Epithelial cell of esophagus (primary cell): Measurements from ENCODE around the gene PEX16.

ENCODE experiments used
- DNase-seq: peaks from one replicate; pipeline ENCODE4 v3.0.0; 2010; ENCODE audit warnings: low read depth
- H3K4me3 ChIP-seq: 2 replicates; pipeline ENCODE4 v1.5.1; 2011; ENCODE audit warnings: mild to moderate bottlenecking, low read length, control low read depth
- TF ChIP-seq, protein P1 (sequence below): IDR thresholded peaks from 2 replicates; pipeline ENCODE4 v1.5.1; 2011; ENCODE audit warnings: low read depth, mild to moderate bottlenecking, low read length, control low read depth, inconsistent platforms; ENCODE audit not compliant: insufficient read depth; ENCODE audit errors: missing control alignments

PEX16 gene

DNA sequence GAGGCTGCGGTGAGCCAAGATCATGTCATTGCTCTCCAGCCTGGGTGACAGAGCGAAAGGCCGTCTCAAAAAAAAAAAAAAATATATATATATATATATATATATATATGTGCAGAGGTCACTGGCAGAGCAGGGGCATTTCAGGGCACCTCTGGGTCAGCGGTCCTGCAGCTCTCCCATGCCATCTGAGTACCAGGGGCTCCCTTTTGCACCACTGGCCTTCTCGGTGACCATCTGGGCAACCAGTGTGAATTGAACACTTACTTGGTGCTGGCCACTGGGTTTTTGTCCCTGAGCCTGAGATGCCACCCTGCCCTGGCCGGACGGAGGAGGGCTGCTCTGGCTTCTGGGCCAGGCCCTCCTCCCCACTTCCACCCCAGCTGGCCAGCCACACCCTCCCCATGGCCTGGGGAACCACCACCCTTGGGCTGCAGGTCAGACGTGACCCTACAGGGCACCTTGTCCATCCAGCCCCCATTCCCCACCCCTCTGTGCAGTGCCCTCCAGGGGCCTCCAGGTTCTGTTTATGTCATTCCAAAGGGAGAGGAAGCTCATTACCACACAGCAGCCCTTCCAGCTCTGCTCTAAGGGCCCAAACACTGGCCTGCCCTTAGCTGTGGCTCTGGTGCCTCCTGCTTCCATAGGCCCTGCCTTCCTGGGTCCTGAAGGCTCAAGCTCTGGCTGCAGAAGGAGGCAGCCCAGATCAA lies 22.0 kb downstream of the PEX16 start:
- no peak for DNase-seq
- TF ChIP-seq, protein P1, sequence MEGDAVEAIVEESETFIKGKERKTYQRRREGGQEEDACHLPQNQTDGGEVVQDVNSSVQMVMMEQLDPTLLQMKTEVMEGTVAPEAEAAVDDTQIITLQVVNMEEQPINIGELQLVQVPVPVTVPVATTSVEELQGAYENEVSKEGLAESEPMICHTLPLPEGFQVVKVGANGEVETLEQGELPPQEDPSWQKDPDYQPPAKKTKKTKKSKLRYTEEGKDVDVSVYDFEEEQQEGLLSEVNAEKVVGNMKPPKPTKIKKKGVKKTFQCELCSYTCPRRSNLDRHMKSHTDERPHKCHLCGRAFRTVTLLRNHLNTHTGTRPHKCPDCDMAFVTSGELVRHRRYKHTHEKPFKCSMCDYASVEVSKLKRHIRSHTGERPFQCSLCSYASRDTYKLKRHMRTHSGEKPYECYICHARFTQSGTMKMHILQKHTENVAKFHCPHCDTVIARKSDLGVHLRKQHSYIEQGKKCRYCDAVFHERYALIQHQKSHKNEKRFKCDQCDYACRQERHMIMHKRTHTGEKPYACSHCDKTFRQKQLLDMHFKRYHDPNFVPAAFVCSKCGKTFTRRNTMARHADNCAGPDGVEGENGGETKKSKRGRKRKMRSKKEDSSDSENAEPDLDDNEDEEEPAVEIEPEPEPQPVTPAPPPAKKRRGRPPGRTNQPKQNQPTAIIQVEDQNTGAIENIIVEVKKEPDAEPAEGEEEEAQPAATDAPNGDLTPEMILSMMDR: no peak
- H3K4me3 ChIP-seq: no peak overlapping the region

DNA sequence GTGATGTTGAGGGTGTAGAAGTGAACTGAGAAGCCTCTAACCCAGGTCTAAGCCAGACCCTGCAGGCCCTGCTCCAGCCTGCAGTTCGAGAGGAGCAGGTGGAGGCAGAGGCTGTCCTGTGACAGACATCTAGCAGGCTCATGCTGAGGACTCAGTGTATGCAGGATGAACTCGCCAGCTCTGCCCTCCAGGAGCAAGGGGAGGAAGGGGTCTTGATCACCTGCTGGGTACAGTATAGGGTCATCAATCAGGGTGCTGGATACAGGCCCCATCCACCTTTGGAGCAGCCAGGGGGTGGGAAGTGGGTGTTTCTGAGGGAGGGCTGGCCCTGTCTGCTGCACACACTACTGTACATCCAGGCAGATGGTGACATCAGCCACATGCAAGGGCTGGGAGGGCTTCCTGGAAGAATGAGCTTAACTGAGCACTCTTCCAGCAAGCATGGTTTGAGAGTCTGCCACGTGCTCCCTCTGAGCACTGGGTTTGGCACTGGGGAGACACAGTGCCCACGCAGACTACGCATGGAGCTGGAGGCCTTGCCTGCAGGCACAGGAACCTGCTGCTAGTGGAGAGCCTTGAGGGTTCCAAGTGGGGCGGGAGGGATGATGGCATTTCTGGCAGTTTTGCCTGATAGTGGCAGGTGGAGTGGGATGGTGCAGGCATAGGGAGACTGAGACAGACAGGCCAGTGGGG lies 23.0 kb downstream of the PEX16 start:
- TF ChIP-seq, protein P1: no peak
- no peak overlapping the region for H3K4me3 ChIP-seq
- no peak for DNase-seq

DNA sequence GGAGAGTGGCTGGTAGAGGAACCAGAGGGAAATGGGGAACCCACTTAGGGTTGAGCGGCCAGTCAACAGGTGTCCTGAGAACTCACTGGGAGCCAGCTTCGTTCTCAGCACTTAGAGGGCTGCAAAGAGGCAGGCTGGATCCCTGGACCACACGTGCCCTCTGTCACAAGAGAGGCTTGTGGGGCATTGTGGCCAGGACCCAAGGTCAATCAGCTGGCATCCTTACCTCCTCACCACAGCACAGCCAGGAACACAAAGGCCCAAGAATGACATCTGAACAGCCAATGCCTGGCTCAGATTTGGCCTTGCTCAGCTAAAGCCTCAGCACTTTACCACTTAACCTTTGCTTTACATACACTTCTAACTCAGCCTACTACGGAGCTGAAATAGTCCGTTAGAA lies 24.8 kb downstream of the PEX16 start:
- TF ChIP-seq, protein P1: no peak
- DNase-seq: no peak
- no peak overlapping the region for H3K4me3 ChIP-seq

DNA sequence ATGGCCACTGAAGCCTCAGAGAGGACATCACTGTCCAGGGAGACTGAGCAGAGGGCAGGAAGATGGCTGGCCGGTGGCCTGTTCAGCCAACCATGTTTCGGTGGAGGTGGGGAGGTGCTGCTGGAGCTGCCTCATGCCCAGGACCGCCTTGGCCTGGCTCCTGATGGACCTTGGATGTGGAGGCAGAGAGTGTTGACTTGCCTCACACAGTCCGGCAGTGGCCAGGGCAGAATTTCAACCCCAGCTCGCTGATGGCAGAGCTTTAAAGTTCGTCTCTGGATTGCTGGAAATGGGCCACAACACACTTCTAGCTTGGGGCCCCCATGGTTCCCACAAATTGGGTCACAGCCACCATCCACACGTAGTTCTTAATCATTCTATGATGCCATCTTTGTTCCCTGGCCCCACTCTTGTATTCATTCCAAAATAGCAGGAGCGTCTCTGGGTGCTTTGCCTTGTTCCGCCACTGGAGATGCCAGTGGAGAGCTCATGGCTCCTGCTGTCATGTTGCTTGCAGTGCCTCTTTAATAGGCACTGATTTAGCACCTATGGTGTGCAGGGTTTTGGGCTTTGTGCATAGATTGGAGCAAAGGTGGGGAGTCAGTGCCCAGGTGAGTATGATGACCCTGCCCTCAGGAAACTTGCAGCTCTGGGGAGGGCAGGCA lies 26.7 kb downstream of the PEX16 start:
- TF ChIP-seq, protein P1: no peak
- DNase-seq: no peak
- H3K4me3 ChIP-seq: no peak overlapping the region

DNA sequence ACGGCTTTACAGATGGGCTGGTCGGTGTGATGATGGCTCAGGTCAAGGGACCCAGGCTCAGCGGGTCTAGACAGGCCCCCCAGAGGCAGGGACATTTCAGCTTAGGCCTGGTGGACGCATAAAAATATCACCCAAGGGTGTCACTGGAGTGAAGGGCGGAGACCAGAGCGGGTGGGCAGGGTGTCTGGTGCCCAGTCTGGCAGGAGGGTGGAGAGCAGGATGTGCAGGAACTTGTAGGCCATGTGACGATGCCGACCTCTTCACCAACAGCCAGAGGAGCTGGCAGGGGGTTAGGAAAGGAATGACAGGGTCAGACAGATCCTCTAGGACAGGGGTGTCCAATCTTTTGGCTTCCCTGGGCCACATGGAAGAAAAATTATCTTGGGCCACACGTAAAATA lies 27.7 kb downstream of the PEX16 start:
- DNase-seq: no peak
- TF ChIP-seq, protein P1: no peak
- no peak overlapping the region for H3K4me3 ChIP-seq

DNA sequence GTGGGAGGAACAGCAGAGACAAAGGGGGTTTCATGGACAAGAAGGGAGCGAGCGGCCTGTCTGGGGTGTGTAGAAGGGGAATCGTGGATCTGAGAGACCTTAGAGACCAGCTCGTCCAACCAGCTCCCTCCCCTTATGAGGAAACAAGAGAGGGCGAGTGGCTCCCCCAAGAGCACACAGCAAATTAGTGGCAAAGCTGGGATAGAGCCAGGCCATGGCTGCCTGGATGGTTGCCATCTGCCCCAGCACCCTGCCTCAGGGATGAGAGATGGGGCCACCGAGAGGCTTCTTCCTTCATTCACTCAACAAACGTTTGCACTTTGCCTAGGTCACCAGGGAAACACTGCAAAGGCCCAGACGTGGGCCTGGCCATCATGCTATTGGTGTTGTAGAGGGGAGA lies 28.1 kb downstream of the PEX16 start:
- no peak for DNase-seq
- TF ChIP-seq, protein P1: no peak
- no peak overlapping the region for H3K4me3 ChIP-seq

DNA sequence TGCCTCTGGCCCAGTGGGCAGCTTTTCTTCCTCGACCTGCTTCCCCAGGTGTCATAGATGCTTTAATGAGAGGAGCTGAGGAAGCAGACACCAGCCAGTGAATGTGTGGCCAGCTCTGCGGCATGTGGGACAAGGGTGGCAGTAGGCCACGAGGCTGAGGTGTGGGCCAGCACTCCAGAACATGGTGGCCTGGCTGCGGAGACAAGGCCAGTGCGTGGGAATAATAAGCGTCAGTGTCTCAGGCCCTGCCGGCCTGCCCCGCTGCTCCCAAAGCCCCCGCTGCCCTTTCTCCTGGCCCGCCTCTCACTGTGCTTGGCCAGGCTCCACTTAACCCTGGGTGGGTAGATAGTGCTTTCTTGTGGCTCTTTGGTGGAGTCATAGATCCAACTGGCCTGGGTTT lies 30.1 kb downstream of the PEX16 start:
- TF ChIP-seq, protein P1: no peak
- H3K4me3 ChIP-seq: no peak overlapping the region
- DNase-seq: no peak
